Tibial nerve (tissue), 4 donors: ENCODE data around the gene PRDM7. TPM values are rescaled to one million over a fixed set of nuclear protein-coding genes. Genes with fewer than 3 reads are reported as not detected.

Source experiments
- DNase-seq, 2 donors: peaks; one replicate each; pipeline ENCODE4 v3.0.0-alpha.2; 2019; ENCODE audit warnings: low spot score in 2 of 2
- H3K27ac ChIP-seq, 4 donors: fragments of 200-600 bp; sonication (generic) in 3 of 4; one replicate each; pipeline ENCODE4 v1.5.1; 2017 to 2019; ENCODE audit warnings: mild to moderate bottlenecking in 1 of 4
- H3K27me3 ChIP-seq, 2 donors: fragments of 200-600 bp; sonication (generic) in 1 of 2; one replicate each; pipeline versions ENCODE4 v1.5.1 to v1.6.0; 2017 to 2019
- H3K36me3 ChIP-seq, 3 donors: fragments of 200-600 bp; sonication (generic); one replicate each; pipeline ENCODE4 v1.5.1; 2018 to 2019
- H3K4me1 ChIP-seq, 4 donors: fragments of 200-600 bp; sonication (generic) in 3 of 4; one replicate each; pipeline ENCODE4 v1.5.1; 2017 to 2019
- H3K4me3 ChIP-seq, 4 donors: fragments of 200-600 bp; sonication (generic) in 3 of 4; one replicate each; pipeline ENCODE4 v1.5.1; 2017 to 2019; ENCODE audit warnings: mild to moderate bottlenecking in 1 of 4, moderate library complexity in 1 of 4
- H3K9me3 ChIP-seq, 4 donors: fragments of 200-600 bp; sonication (generic) in 3 of 4; one replicate each; pipeline ENCODE4 v1.5.1; 2017 to 2019
- CTCF ChIP-seq, 5 experiments: fragments of 200-600 bp in 3 of 5; fragments of 450-650 bp in 2 of 5; sonication (generic) in 3 of 5; IDR thresholded peaks; one replicate each; pipeline ENCODE4 v1.5.1; 2016 to 2019; ENCODE audit warnings: antibody characterized with exemption in 5 of 5, mild to moderate bottlenecking in 3 of 5, moderate library complexity in 2 of 5
- EP300 ChIP-seq, 2 donors: sonication (generic); formaldehyde crosslinking; IDR thresholded peaks; one replicate each; pipeline ENCODE4 v1.6.1; 2017; ENCODE audit warnings: antibody characterized with exemption in 2 of 2, mild to moderate bottlenecking in 1 of 2
- POLR2A ChIP-seq, 2 donors: fragments of 450-650 bp; IDR thresholded peaks; one replicate each; pipeline ENCODE4 v1.6.1; 2017; ENCODE audit warnings: antibody characterized with exemption in 2 of 2, mild to moderate bottlenecking in 2 of 2, moderate library complexity in 2 of 2
- WGBS, 2 donors: methylation state at CpG; one replicate each; pipeline ENCODE4 v1.1.5; 2018; 5-methylcytosine and 5-hydroxymethylcytosine counted together
- total RNA-seq, 4 donors: library from RNA; depleted of rRNA; stranded (reverse); fragments of >200 nt; gene quantifications; one replicate each; pipeline ENCODE4 v1.1.0, GENCODE V29; 2016

Gene PRDM7
- total RNA-seq, 4 donors from 2014 or later = not detected

GRCh38 chr16:90012991-90013745, 64.0 kb downstream of the PRDM7 start:
- no peaks in the 10 kb centered on the region for H3K27me3 ChIP-seq
- H3K36me3 ChIP-seq = no peaks in the 10 kb centered on the region
- H3K27ac ChIP-seq = no peak overlapping the region
- no peaks in the 10 kb centered on the region for H3K9me3 ChIP-seq
- no peak for TF ChIP-seq POLR2A (IDR thresholded peaks at IDR 0.05)
- H3K4me3 ChIP-seq = no peak overlapping the region
- 67 to 79% methylated on average over 12 to 13 of the region's 13 CpGs for WGBS, 2 donors
- DNase-seq = no peak
- H3K4me1 ChIP-seq = peaks cover 0 to 8% (median 1%) of the 10 kb centered on the region in 4 donors

GRCh38 chr16:90011908-90012501, 65.1 kb downstream of the PRDM7 start:
- Histone ChIP-seq H3K9me3 (no peaks in the 10 kb centered on the region), H3K4me1 (peaks cover 0 to 8% (median 0%) of the 10 kb centered on the region in 4 donors), H3K27ac (no peak overlapping the region), H3K27me3 (no peaks in the 10 kb centered on the region), H3K4me3 (no peak overlapping the region), H3K36me3 (no peaks in the 10 kb centered on the region)
- DNase-seq = no peak
- TF ChIP-seq EP300 (IDR thresholded peaks at IDR 0.05) = no peak
- no peak for TF ChIP-seq CTCF (IDR thresholded peaks at IDR 0.05)
- TF ChIP-seq POLR2A (IDR thresholded peaks at IDR 0.05) = no peak
- 84 to 85% methylated on average over 3 to 12 of the region's 12 CpGs for WGBS, 2 donors

GRCh38 chr16:90011508-90011819, 65.7 kb downstream of the PRDM7 start:
- H3K36me3 ChIP-seq = peaks cover 0 to 5% (median 0%) of the 10 kb centered on the region in 3 donors
- WGBS, 2 donors = 38 to 76% methylated on average over 4 to 11 of the region's 11 CpGs
- no peak overlapping the region for H3K4me3 ChIP-seq
- no peaks in the 10 kb centered on the region for H3K27me3 ChIP-seq
- H3K27ac ChIP-seq = no peak overlapping the region
- no peak for TF ChIP-seq CTCF (IDR thresholded peaks at IDR 0.05)
- no peak for DNase-seq
- H3K9me3 ChIP-seq = no peaks in the 10 kb centered on the region
- H3K4me1 ChIP-seq = peaks cover 0 to 8% (median 0%) of the 10 kb centered on the region in 4 donors

GRCh38 chr16:90010676-90011507, 66.2 kb downstream of the PRDM7 start:
- H3K27me3 ChIP-seq = no peaks in the 10 kb centered on the region
- no peak overlapping the region for H3K27ac ChIP-seq
- H3K4me3 ChIP-seq = no peak overlapping the region
- H3K36me3 ChIP-seq = peaks cover 0 to 7% (median 0%) of the 10 kb centered on the region in 3 donors
- no peak for TF ChIP-seq EP300 (IDR thresholded peaks at IDR 0.05)
- peaks cover 0 to 8% (median 0%) of the 10 kb centered on the region in 4 donors for H3K4me1 ChIP-seq
- H3K9me3 ChIP-seq = no peaks in the 10 kb centered on the region
- 63 to 77% methylated on average over 9 to 20 of the region's 22 CpGs for WGBS, 2 donors
- DNase-seq = no peak

GRCh38 chr16:90009172-90009899, 67.8 kb downstream of the PRDM7 start:
- Histone ChIP-seq H3K36me3 (peaks cover 0 to 7% (median 0%) of the 10 kb centered on the region in 3 donors), H3K4me3 (no peak overlapping the region), H3K9me3 (no peaks in the 10 kb centered on the region), H3K4me1 (peaks cover 0 to 8% (median 0%) of the 10 kb centered on the region in 4 donors), H3K27ac (no peak overlapping the region), H3K27me3 (no peaks in the 10 kb centered on the region)
- DNase-seq = no peak
- TF ChIP-seq EP300 (IDR thresholded peaks at IDR 0.05) (no peak), POLR2A (IDR thresholded peaks at IDR 0.05) (no peak), CTCF (IDR thresholded peaks at IDR 0.05) (no peak)
- WGBS, 2 donors = 85 to 89% methylated on average over 19 to 22 of the region's 22 CpGs
